ENCODE results near the gene CFAP126.
"Not testable (repeated sequence)": the region's sequence is repeated elsewhere in the genome, so short reads cannot be mapped to it uniquely, and the experiment has no call there.

CFAP126 gene, protein sequence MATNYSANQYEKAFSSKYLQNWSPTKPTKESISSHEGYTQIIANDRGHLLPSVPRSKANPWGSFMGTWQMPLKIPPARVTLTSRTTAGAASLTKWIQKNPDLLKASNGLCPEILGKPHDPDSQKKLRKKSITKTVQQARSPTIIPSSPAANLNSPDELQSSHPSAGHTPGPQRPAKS

DNA sequence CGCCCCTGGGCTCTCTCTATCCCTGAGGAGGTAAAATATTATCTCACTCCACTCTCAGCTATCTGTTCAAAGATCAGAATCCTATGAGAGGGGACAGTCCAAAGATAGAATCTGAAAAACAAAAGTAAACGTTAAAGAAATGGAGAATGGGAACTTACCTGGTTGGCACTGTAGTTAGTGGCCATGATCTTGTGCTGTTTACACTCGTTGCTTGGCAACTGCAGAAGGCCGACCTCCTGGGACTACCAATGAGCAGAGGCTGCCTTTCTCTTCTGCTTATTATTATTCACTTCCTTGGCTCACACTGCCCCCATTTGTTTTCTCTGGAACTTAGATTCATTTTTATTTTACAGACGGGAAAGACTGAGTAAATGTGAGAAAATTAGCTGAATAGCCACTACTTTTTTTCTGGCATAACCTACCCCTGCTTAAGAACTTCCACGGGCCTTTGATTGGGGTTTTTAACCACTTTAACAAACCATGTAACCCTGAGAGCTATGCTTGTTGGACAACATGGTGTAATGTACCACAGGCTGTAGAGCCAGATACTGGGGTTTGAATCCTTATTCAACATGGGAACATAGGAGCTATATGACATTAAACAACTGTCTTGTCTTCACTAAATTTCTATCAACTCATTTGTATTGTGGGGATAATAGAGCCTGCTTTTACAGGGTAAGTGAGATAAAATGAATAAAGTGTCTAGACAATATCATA, at the start of gene CFAP126:
CFAP126 (minus strand) TSS at position 193 of the 717 bp plus-strand sequence; CDS start at position 185, 8 bp downstream.
- DNase-seq: no peak

DNA sequence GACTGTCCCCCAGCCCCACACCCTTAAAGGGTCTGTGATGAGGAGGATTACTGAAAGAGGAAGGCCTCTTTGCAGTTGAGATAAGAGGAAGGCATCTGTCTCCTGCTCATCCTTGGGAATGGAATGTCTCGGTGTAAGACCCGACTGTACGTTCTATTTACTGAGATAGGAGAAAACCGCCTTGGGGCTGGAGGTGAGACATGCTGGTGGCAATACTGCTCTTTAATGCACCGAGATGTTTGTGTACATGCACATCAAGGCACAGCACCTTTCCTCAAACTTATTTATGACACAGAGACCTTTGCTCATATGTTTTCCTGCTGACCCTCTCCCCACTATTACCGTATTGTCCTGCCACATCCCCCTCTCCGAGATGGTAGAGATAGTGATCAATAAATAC, 45.4 kb upstream of the CFAP126 start:
- DNase-seq: not testable (repeated sequence)

DNA sequence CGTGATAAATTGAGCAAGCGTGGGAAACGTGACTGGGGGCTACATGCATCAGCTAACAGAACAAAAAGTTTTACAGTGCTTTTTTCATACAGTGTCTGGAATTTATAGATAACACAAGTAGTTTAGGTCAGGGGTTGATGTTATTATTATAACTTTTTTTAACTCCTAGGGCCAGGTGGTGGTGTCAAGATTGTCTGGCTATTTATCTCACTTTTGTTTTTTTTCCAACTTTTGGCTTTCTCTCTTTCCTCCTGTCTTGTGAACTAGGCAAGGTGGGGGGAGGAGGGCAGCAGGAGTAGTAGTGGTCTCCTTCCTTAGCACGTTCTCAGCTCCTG, 42.9 kb upstream of the CFAP126 start:
- not testable (repeated sequence) for DNase-seq

DNA sequence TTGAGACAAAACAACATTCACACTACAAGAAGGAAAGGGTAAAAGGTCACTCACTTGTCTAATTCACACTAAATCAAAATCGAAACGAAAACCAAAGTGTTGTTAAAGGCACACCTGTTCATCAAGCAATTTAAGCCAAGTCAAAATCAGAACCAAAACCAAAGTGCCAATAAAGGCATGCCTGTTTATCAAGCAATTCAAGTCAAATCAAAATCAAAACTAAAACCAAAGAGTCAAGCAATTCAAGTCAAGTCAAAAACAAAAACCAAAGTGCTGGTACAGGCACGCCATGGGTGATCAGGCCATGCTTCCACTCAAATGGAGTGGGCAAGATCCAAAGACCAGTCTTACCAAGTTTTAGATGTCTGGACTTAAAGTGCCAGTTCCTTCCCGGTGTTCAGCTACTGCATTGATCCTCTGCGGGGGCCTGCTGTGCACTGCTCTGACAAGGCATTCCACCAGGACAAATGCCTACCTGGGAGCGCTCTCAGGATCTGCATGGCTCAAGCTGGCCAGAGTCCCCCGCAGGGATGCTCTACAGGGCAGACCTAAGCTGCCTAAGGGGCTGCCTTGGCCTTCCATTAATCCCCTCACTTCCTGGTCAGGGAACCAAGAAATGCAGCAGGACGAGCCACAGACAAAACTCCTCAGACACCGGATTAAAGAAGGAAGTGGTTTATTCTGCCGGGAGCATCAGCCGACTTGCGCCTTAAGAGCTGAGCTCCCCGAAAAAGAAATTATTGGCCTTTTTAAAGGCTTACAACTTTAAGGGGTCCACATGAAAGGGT, 42.4 kb upstream of the CFAP126 start:
- DNase-seq: not testable (repeated sequence)

DNA sequence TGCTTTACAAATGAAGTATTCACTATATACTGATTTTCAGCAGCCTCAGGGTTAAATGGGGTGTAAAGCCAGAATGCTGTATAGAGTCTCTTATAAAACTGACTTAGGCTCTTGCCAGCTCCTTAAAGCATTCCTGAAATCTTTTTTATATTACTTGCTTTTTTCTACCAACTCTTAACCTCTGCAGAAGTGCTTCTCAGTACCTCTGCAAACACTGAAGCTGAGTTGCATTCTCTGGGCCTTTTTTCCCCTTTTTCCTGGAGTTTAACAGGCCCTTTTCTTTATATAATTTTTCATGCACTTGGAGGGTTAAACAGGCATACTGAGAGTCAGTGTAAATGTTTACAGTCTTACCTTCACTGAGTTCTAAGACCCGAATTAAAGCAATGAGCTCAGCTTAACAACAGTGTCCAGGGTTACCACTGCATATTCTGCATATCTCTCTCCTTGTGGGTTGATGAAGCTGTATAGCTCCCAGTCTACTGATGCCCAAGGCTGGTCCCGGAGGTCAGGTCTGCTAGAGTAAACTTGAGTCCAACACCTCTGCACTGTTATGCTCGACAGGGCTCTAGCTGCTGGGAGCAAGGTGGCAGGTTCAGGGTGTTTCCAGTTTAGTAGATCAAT, 40.9 kb upstream of the CFAP126 start:
- no peak for DNase-seq

DNA sequence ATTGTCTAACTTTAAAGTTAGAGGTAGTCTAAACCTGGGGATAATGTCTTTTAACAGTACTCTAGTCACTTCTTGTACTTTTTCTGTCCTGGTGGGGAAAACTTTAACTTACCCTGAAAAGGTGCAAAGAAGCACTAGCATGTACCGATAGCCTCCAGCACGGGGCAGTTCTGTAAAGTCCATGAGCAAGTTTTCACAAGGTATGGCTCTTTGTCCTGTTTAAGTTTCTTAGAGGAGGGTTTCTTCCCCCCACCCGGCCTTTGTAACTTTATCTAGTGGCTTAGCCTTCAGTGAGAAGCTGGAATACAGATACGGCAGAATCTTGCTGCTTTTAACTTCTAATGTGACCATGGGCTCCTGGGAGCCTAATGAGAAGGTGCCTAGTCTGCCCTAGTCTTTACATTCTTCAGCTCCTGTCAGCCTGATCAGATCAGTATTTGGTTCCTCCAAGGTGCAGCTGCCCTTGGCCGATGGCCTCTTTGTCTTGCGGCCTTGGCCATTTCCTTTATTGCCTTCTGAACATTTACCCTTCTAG, 39.8 kb upstream of the CFAP126 start:
- no peak for DNase-seq

DNA sequence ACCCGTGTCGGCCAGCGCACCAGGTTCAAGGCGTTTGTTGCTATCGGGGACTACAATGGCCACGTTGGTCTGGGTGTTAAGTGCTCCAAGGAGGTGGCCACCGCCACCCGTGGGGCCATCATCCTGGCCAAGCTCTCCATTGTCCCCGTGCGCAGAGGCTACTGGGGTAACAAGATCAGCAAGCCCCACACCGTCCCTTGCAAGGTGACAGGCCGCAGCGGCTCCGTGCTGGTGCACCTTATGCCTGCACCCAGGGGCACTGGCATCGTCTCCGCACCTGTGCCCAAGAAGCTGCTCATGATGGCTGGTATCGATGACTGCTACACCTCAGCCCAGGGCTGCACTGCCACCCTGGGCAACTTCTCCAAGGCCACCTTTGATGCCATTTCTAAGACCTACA, 38.9 kb upstream of the CFAP126 start:
- not testable (repeated sequence) for DNase-seq

DNA sequence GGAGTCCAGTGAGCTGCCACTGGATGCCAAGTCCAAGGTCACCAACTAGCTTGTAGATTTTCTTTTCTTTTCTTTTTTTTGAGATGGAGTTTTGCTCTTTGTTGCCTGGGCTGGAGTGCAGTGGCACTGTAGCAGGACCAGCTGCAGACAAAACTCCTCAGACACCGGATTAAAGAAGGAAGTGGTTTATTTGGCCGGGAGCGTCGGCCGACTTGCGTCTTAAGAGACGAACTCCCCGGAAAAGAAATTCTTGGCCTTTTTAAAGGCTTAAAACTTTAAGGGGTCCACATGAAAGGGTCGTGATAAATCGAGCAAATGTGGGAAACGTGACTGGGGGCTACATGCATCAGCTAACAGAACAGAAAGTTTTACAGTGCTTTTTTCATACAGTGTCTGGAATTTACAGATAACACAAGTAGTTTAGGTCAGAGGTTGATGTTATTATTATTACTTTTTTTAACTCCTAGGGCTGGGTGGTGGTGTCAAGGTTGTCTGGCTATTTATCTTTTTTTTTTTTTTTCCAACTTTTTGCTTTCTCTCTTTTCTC, 36.4 kb upstream of the CFAP126 start:
- DNase-seq: no peak

DNA sequence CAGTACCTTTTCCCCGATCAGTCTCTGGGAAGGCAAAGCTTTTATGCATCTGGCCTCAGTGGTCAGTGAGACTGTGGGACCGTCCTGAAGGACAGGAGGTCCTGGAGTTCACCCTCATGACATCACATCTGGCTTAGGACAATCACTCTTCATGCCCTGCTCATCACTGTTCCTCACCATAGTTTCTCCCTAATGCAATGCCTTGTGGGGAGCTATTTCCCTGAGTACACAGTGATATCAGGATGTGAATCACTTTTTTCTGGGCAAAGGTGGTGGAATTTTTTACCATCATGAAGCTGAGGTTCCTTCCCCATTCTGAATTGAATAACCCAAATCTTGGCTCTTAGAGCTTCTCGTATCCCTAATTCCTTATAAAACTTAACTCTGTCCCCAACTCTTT, 34.8 kb upstream of the CFAP126 start:
- DNase-seq: no peak

DNA sequence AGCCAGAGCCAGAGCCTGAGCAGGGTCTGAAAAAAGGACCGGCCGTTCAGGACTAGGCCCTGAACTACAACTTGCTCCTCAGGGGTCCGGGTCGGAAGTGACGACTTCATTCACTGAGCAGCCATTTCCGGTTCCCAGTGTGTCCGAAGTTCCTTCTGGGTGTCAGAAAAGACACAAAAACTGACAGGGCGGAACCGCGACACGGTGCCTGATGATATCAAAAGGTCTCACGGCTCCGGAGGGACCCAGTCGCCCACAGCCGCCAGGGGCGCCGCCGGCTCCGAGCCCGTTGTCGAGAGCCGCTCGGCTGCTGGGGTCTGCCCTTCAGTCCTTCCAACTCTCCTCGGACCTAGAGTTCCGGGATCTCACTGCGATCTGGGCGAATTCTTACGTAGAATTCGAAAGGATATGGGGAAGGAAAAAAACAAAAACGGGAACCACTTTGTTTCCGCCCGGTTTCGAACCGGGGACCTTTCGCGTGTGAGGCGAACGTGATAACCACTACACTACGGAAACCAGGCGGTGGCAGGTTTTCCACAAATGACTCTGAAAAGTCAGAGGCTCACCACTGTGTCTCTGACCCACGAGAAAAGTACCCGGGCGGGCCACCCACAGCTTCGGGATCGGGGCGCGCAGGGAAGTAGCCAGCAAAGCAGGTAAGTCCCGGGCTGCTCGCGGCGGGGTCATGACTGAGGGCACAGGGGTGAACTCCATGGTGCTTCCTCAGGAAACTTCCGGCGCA, 31.8 kb upstream of the CFAP126 start:
- DNase-seq: peak; percentile 96

DNA sequence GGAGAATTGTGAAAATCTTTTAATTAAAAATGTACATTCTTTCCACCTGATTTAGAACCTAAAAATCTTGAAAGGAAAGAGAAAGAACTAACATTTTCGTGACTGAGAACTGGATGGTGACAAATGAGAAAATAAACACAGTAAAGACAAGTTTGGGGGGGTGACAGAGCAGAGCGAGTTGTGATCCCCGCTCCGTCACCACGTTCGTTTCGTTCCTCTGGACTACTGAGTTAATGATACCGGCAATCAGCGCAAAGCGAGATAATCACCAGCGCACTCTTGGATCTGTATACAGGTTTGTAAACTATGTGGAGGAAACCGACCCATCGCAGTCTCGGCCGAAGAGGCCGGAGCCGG, 31.2 kb upstream of the CFAP126 start:
- no peak for DNase-seq

DNA sequence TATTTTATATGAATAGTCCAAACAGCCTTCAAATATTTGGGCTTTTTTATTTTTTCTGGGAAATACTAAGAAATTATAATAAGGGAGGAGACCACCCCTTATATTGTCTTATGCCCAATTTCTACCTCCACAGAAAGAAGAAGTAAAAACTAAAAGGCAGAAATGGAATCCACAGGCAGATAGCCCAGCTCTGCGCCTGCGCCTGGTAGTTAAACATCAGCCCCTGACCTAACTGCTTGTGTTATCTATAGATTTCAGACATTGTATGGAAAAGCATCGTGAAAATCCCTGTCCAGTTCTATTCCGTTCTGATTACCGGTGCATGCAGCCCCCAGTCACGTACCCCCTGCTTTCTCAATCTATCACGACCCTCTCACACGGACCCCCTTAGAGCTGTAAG, 29.4 kb upstream of the CFAP126 start:
- DNase-seq: not testable (repeated sequence)

DNA sequence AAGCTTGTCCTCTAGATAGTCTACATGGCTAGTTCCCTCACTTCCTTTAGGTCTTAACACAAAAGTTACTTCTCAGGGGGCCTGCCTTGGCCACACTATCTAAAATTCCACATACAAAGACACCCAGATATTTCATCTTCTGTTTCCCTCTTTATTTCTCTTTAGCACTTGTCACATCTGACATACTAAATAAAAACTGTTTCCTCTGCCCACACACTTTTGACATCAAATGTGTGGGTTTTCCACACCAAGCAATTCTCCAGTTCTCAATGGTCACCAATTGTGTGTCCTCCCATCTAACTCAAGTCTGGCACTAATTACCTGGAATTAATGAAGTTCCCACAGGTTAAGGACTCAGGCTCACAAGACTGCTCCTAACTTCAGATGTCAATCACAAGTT, 25.5 kb upstream of the CFAP126 start:
- no peak for DNase-seq

DNA sequence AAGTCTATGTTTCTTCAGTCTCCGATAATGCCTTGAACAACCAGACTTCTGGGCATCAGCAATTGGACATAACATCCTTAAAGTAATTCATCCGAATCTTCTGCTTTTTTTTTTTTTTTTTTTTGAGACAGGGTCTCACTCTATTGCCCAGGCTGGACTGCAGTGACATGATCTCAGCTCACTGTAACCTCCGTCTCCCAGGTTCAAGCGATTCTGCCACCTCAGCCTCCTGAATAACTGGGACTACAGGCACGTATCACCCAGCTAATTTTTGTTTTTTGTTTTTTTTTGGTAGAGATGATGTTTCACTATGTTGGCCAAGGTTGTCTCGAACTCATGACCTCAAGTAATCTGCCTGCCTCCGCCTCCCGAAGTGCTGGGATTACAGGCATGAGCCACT, 23.9 kb upstream of the CFAP126 start:
- DNase-seq: no peak

DNA sequence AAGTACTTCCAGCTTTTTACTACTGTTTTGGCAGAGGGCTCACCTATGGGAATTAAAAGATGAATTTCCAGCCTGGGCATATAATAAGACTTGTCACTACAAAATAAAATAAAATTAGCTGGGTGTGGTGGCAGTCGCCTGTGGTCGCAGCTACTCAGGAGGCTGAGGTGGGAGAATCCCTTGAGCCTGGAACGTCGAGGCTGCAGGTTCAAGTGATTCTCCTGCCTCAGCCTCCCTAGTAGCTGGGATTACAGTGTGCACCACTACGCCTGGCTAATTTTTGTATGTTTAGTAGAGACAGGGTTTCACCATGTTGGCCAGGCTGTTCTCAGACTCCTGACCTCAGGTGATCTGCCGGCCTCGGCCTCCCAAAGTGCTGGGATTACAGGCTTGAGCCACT, 23.5 kb upstream of the CFAP126 start:
- DNase-seq: not testable (repeated sequence)

DNA sequence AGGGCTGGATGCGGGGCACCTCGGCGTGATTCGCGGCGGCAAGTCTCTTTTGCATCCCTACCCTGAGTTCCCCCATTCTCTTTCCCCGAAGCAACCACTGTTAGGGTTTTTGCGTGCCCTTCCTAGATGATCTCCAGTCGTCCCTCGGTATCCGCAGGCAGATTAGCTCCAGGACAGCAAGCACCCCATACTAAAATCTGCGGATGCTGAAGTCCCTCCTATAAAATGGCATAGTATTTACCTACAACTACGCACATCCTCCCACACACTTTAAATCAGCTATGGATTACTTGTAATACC, 22.8 kb upstream of the CFAP126 start:
- DNase-seq: no peak

DNA sequence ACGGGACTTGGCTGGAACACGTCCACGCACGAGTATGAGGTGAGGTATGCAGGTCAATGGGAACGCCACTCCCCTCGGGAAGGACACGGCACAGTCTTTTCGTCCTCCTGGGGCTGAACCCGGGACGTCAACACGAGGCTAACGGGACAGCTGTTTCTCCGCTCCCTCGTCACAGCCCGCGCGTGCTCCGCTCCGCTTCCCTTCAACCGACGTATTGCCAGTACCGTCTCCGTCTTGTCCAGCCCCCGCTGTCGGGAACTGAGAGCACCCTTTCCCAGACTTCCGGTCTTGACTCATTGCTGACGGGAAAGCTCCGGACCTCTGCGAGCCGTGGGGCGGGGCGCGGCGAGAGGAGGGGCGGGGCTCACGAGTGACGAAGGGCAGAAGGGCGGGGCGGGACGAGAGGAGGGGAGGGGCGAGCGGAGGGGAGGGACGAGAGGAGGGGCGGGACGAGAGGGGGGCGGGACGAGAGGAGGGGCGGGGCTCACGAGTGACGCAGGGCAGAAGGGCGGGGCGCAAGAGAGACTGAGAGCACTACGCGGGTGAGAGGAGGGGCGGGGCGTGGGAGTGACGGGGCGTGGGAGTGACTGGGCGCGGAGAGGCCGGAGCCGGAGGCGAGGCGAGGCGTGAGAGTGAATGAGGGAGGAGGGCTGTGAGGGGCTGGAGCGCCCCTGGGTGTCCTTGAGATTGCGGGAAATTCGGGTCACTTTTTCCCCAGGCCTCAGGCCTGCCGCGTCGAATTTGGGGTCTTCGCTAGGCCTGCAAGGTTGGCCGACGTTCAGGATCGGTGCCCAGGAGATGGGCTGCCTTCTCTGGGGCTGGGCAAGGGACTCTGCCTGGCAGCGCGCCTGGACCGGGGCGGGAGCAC, 22.2 kb upstream of the CFAP126 start:
- peak; percentile 98 for DNase-seq

DNA sequence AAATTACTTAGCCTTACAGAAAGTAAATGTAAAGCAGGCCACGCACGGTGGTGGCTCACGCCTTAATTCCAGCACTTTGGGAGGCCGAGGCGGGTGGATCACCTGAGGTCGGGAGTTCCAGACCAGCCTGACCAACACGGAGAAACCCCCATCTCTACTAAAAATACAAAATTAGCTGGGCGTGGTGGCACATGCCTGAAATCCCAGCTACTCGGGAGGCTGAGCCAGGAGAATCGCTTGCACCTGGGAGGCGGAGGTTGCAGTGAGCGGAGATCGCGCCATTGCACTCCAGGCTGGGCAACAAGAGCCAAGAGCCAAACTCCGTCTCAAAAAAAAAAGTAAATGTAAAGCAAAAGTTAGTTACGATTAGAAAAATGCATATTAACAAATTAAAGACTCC, 21.5 kb upstream of the CFAP126 start:
- DNase-seq: not testable (repeated sequence)

DNA sequence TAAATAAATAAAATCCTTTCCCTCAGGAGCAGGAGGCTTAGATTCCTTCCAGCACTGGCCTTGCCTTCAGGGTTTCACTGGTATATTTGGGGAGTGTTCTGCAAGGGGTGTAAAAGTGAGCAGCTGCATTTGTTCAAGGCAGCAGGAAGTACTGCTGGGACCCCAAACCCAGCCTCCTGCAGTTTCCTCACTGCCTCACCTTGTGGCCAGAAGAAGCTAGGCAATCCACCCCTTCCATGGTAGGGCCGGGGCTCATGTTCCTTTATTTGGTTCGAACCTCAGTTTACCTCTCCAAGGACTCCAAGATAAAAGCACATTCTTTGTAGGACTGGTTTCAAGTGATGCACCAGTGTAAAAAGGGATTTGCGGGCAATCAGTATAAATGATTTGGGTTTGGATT, 21.0 kb upstream of the CFAP126 start:
- no peak for DNase-seq

DNA sequence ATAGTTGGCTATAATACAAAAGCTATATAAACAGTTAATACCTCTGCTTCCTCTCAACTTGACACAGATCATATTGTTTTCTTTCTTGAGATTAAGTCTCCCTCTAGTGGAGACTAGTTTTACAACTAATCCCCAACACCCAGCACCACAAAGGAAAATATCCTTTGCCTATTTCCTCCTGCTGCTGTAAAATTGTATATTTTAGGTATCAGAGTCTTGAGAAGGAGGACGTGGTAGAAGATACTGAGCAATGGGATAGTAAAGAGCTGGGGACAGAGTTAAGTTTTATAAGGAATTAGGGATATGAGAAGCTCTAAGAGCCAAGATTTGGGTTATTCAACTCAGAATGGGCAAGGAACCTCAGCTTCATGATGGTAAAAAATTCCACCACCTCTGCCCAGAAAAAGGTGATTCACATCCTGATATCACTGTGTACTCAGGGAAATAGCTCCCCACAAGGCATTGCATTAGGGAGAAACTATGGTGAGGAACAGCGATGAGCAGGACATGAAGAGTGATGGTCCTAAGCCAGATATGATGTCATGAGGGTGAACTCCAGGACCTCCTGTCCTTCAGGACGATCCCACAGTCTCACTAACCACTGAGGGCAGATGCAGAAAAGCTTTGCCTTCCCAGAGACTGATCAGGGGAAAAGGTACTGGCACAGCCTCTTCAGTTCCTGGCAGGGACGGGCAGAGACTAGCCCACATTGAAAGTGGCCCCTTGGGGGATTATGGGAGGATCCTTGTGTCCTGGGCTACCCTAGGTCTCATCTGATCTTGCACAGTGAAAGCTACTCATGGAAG, 14.7 kb upstream of the CFAP126 start:
- no peak for DNase-seq

DNA sequence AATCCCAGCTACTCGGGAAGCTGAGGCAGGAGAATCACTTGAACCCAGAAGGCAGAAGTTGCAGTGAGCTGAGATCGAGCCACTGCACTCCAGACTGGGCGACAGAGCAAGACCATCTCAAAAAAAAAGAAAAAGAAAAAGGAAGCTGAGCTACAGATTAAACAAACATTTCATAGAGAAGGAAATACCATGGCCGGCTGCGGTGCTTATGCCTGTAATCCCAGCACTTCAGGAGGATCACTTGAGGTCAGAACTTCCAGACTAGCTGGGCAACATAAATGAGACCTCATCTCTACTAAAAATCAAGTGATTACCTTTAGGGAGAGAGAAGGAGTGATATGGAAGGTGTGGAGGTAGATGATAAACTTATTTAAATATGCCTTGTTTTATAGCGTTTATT, 14.0 kb upstream of the CFAP126 start:
- no peak for DNase-seq
